Pulmonary artery endothelial cell (primary cell): ENCODE measurements around the gene PFDN5. TPM values are rescaled to one million over a fixed set of nuclear protein-coding genes. Genes with fewer than 3 reads are reported as not detected.

Source experiments
- DNase-seq: peaks from one replicate; pipeline ENCODE4 v3.0.0-alpha.2; 2011; ENCODE audit warnings: low read depth, low spot score
- total RNA-seq: library from RNA; depleted of rRNA; stranded (reverse); fragments of >200 nt; gene quantifications from 2 replicates; pipeline ENCODE4 v1.2.3, GENCODE V29; 2014

The PFDN5 gene
- 382 and 446 TPM in 2 replicates for total RNA-seq

DNA sequence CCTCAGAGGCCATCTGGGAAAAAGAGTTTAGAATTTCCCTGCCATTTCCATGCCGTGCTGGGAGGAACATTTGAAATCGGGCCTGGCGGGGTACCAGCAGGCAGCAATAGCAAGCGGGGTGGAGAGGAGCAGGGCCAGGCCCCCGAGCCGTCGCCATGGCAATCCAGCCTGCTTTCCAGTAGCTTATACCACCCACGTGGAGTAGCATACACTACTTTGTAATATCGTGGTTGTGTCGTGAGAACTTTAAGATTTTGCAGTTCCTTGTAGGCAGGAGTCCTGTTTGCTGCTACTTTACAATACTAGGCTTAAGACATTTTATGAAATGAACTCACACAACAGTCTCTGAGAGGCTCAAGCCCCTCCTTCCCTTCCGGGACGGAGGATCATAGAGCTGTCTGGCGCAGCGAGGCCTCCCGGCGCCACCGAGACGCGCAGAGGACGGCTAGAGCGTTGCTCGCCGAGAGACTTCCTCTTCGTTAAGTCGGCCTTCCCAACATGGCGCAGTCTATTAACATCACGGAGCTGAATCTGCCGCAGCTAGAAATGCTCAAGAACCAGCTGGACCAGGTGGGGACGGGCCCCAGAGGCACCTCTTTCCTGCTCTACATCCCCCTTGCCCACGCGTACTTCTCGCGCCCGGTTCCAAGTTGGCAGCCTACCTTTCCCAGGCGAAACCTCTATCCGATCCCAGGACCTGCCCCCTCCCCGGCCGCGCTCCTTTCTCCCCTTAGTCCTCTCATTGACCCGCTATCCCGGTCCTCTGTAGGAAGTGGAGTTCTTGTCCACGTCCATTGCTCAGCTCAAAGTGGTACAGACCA is at the start of gene PFDN5:
PFDN5 (plus strand) TSS at position 473 of the 821 bp plus-strand sequence; CDS start at position 499, 26 bp downstream.
- peak; percentile 84 for DNase-seq

GRCh38 chr12:53251477-53252348 is 43.6 kb upstream of the PFDN5 start:
- DNase-seq, result no peak

DNA sequence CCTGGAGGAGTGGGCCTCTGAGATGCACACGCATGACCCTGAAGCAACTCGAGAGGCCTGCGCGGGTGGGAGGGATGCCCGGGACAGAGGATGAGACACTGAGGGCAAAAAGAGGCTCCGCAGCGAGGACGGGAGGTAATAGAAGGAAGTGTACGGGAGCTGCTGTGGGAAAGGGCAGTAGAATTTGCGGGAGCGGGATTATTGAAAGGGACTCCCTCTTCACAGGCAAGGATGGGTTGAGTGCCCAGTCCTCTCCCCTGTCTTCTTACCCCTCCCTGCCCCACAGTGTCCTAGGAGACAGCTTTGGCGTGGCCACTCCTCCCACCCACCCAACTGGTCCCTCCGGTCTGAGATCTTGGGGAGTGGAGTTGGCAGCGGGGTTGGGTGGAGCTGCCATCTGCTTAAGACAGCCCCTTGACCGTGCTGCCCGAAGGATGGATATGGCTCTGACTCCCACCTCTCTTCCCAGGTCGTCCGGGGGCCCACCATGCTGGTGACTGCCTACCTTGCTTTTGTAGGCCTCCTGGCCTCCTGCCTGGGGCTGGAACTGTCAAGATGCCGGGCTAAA is 42.9 kb upstream of the PFDN5 start:
- DNase-seq, result no peak

GRCh38 chr12:53253298-53253697 is 42.0 kb upstream of the PFDN5 start:
- no peak for DNase-seq

GRCh38 chr12:53254816-53255545 is 40.4 kb upstream of the PFDN5 start:
- DNase-seq, result no peak

DNA sequence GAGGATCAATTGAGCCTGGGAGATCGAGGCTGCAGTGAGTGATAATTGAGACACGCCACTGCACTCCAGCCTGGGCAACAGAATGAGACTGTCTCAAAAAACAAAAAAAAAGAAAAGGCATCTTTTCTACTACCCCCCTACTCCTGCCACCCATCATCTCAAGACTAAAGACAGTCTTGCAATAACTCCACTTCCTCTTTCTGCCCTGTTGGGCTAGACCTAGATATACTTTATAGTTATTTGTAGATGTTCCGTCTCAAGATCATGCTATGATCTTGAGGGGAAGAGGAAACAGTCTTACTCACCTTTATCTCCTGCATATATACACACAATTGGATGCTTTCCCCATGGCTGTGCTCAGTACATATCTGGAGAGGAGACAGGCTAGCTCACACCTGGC is 39.3 kb upstream of the PFDN5 start:
- DNase-seq, result no peak

DNA sequence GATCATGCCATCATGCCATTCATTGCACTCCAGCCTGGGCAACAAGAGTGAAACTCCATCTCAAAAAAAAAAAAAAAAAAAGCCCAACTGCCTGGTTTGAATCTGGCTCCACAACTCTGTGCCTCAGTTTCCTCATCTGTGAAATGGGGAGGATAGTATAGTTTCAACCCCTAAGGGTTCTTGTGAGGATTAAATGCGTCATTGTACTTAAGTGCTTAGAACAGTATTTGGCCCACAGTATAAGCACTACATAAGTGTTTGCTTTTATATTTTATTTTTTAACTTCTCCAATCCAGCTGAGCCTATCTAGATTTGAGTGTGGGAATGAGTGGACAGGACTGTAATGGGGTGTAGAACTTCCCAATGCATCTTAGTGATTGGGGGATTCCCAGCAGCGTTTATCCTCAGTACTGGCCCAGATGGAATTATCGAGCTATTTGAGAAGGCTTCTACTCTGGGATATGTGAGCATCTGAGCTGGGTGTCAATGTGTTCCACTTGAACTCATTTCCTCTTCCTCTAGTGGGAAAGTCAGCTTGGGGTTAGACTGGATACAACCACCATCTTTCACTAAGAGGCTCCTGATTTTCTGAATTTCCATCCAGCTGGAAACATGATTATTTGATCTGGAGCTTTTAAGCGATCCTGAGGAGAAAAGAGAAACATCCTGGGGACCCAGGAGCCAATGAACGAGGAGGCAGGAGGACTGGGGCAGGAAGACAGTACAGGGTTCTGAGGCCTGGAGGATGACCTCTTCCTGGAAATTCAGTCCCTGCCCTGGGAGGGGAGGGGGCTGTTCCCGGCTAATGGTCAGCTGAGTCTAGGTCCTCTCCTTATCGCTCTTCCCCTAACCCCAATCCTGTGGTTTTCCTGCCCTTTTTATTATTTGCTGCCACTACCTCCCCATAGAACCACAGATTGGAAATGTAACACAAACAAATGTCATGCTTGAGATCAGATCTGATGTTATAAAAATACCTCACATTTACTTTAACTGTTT is 36.5 kb upstream of the PFDN5 start:
- DNase-seq, result no peak

DNA sequence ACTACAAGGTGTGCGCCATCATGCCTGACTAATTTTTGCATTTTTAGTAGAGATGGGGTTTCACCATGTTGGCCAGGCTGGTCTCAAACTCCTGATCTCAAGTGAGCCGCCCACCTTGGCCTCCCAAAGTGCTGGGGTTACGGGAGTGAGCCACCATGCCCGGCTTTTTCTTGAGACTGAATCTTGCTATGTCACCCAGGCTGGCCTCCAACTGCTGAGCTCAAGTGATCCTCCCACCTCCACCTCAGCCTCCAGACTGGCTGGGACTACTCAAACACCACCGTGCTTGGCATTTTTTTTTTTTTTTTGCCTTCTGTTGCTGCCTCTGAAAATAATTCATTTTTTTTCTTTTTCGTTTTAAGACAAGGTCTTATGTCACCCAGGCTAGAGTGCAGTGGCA is 35.5 kb upstream of the PFDN5 start:
- DNase-seq, result no peak

DNA sequence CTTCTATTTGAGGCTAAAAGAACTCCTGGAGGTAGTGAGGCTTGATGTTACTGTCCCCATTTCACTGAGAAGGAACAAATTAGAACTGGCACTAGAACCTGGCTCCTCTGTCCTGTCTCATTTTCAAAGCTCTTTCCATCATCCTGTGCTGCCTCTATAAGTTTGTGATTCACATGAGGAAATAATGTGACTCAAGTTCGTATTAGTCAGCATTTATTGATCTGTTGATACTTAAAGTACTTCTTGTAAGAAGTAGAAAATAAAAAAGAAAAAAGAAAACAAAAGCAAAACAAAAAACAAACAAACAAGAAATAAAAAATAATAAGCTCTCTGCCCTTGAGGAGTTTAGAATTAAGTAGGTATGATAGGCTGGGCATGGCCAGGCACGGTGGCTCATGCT is 29.6 kb upstream of the PFDN5 start:
- no peak for DNase-seq

DNA sequence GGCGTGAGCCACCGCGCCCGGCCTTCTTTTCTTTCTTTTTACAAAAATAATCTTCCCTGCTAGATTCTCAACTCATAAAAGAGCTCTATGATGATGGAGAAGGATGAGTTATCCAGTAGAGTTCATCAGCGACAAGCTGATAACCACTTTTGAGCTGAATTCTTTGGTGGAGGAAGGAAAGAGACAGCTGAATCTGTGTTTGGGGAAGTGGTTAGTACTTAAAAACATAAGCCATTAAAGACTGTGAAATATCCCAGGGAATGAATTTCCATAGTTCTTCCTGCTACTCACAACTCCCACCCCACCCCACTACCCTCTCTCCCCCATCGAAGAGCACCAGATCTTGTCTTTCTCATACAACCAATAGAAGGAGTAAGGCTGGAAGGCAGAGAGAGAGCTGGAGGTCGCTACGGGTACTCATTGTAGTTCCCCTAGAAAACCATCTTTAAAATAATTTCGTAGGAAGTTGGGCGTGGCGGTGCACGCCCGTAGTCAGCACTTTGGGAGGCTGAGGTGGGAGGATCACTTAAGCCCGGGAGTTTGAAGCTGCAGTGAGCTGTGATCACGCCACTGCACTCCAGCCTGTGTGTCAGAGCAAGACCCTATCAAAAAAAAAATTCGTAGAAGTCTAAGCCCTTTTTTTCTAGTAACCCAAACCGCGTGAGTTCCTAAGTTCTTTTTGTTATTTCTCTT is 27.9 kb upstream of the PFDN5 start:
- no peak for DNase-seq

- no peak for DNase-seq
Observed at GRCh38 chr12:53267999-53268629, 27.2 kb upstream of the PFDN5 start, which contains the start of gene ESPL1. ESPL1 (plus strand) TSS chr12:53268299; CDS start chr12:53268767, 468 bp downstream.

DNA sequence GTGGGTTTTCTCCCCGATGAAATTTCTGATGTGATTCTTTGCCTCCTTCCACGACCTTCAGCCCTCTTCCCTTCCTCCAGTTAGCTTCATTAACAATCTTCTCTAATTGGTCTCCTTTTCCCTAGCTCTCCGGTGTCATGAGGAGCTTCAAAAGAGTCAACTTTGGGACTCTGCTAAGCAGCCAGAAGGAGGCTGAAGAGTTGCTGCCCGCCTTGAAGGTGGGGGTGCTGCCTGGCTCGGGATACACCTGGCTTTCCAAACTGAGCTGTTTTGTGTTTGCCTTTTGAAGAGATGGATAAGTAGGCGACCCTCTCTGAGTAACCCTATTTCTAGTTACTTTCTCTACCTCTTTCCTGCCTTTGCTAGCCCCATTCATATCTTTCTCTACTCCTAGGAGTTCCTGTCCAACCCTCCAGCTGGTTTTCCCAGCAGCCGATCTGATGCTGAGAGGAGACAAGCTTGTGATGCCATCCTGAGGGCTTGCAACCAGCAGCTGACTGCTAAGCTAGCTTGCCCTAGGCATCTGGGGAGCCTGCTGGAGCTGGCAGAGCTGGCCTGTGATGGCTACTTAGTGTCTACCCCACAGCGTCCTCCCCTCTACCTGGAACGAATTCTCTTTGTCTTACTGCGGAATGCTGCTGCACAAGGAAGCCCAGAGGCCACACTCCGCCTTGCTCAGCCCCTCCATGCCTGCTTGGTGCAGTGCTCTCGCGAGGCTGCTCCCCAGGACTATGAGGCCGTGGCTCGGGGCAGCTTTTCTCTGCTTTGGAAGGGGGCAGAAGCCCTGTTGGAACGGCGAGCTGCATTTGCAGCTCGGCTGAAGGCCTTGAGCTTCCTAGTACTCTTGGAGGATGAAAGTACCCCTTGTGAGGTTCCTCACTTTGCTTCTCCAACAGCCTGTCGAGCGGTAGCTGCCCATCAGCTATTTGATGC is 26.4 kb upstream of the PFDN5 start:
- DNase-seq, result no peak

GRCh38 chr12:53274445-53274844 is 20.9 kb upstream of the PFDN5 start:
- DNase-seq, result no peak

DNA sequence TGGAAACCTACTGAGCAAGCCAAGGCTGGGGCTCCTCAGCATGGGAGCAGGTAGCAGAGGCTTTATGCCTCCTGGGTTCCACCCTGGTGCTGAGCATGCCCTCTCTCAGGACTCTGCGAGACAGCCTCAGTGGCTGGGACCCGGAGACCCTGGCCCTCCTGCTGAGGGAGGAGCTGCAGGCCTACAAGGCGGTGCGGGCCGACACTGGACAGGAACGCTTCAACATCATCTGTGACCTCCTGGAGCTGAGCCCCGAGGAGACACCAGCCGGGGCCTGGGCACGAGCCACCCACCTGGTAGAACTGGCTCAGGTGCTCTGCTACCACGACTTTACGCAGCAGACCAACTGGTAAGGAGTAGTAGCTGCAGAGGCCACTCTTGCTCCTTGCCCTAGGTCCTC is 18.8 kb upstream of the PFDN5 start:
- no peak for DNase-seq

DNA sequence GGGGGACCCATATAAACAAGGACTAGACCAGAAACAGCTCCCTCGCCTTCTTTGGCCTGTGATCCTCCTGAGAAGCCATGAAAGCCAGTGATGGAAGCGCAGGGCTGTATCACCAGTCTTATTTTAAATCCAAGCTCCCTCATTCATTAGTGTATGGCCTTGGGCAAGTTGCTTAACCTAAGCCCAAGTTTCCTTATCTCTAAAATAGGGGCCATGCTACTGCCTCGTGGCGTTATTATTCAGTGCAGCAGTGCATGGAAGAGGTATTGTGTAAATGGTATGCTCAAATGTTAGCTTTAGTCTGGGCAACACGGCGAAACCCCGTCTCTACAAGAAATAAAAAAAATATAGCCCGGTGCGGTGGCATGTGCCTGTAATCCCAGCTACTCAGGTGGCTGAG is 17.4 kb upstream of the PFDN5 start:
- no peak for DNase-seq

- no peak for DNase-seq
Observed at GRCh38 chr12:53279283-53279869, 16.0 kb upstream of the PFDN5 start.

- no peak for DNase-seq
Observed at GRCh38 chr12:53279888-53280498, 15.3 kb upstream of the PFDN5 start.
